DMS79 (cell line): ENCODE data around the gene ZNF619.

Source experiments
- DNase-seq: peaks from one replicate; lab custom pipeline; 2025; lab: John Stamatoyannopoulos, UW

Gene ZNF619

GRCh38 chr3:40465456-40465855 is 11.5 kb upstream of the ZNF619 start:
- no peak for DNase-seq

GRCh38 chr3:40468018-40468417 is 8.9 kb upstream of the ZNF619 start:
- no peak for DNase-seq

- no peak for DNase-seq
Measured at GRCh38 chr3:40470701-40471100, 6.2 kb upstream of the ZNF619 start.

GRCh38 chr3:40477666-40478065 is 744 bp downstream of the ZNF619 start:
- no peak for DNase-seq

GRCh38 chr3:40487172-40487571 is 10.2 kb downstream of the ZNF619 start:
- DNase-seq, result no peak

GRCh38 chr3:40490916-40491315 is 14.0 kb downstream of the ZNF619 start:
- no peak for DNase-seq

GRCh38 chr3:40494698-40495097 is 17.8 kb downstream of the ZNF619 start:
- DNase-seq, result no peak

- DNase-seq, result no peak
Measured at GRCh38 chr3:40497288-40497687, 20.4 kb downstream of the ZNF619 start.

- DNase-seq, result no peak
Measured at GRCh38 chr3:40499952-40500351, 23.0 kb downstream of the ZNF619 start.

GRCh38 chr3:40502034-40502433 is 25.1 kb downstream of the ZNF619 start:
- no peak for DNase-seq

GRCh38 chr3:40504636-40505430 is 27.9 kb downstream of the ZNF619 start:
- DNase-seq, result peak; percentile 4

GRCh38 chr3:40505599-40506462 is 28.9 kb downstream of the ZNF619 start, which contains the start of gene ZNF620:
Gene ZNF620 (plus strand): TSS chr3:40506039. CDS start chr3:40506353, 314 bp downstream.
- peak; percentile 50 for DNase-seq

GRCh38 chr3:40511031-40511718 is 34.3 kb downstream of the ZNF619 start:
- no peak for DNase-seq

GRCh38 chr3:40516201-40516600 is 39.3 kb downstream of the ZNF619 start:
- no peak for DNase-seq

GRCh38 chr3:40518067-40518466 is 41.1 kb downstream of the ZNF619 start:
- DNase-seq, result no peak

GRCh38 chr3:40518848-40519247 is 41.9 kb downstream of the ZNF619 start:
- no peak for DNase-seq

GRCh38 chr3:40521254-40521653 is 44.3 kb downstream of the ZNF619 start:
- no peak for DNase-seq

GRCh38 chr3:40523781-40524180 is 46.9 kb downstream of the ZNF619 start:
- DNase-seq, result no peak

GRCh38 chr3:40524222-40524567 is 47.3 kb downstream of the ZNF619 start:
- no peak for DNase-seq

- peak; percentile 41 for DNase-seq
Measured at GRCh38 chr3:40524568-40525285, 47.8 kb downstream of the ZNF619 start, which contains the start of gene ZNF621. Gene ZNF621 (plus strand): TSS chr3:40524960. CDS start chr3:40525841, 881 bp downstream.

GRCh38 chr3:40528426-40528825 is 51.5 kb downstream of the ZNF619 start:
- no peak for DNase-seq

GRCh38 chr3:40532252-40532651 is 55.3 kb downstream of the ZNF619 start:
- no peak for DNase-seq
